Mucosa of stomach (tissue), 1 donor: ENCODE results near the gene HK1.

Experiments
- H3K27me3 ChIP-seq: one replicate; pipeline ENCODE4 v1.7.0; 2013; ENCODE audit warnings: mild to moderate bottlenecking, low read length; ENCODE audit not compliant: control insufficient read depth, insufficient read depth
- H3K36me3 ChIP-seq: one replicate; pipeline ENCODE4 v1.7.0; 2013; ENCODE audit warnings: low read length; ENCODE audit not compliant: control insufficient read depth, insufficient read depth
- H3K4me1 ChIP-seq: one replicate; pipeline ENCODE4 v1.7.0; 2013; ENCODE audit warnings: mild to moderate bottlenecking, low read length; ENCODE audit not compliant: control insufficient read depth, insufficient read depth
- H3K4me3 ChIP-seq: one replicate; pipeline ENCODE4 v1.7.0; 2013; ENCODE audit warnings: low read length
- H3K9ac ChIP-seq: one replicate; pipeline ENCODE4 v1.7.0; 2013; ENCODE audit warnings: mild to moderate bottlenecking, low read length, moderate library complexity
- H3K9me3 ChIP-seq: one replicate; pipeline ENCODE4 v1.7.0; 2013; ENCODE audit warnings: mild to moderate bottlenecking, low read length, moderate library complexity; ENCODE audit not compliant: control insufficient read depth
- donor health status: Pancreatic carcinoma.

HK1 gene

DNA sequence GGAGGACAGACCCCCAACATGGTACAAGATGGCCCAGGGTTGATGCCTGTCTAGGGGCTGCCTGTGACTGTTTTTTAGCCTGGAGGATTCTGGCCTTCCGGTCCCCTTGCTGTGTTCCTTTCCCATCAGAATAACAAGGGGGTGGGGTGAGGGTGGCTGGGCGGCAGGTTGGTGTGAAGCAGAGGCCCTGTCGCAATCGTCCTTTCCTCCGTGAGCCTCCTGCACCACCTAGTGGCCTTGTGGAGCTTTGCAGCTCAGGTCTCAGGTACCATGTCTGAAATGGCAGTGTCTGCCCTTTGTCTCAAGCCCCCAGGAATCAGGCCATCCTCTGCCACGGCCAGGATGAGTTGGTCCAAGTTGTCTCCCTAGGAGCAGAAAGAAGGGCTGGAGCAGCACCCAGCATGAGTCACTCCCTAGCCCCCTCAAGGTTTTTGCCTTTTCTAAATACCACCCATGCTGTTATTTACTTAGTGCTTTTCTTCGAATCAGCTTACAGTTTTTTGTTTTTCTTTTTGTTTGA lies 114.2 kb downstream of the HK1 start:
- no peaks in the 10 kb centered on the region for H3K36me3 ChIP-seq
- no peaks in the 10 kb centered on the region for H3K27me3 ChIP-seq
- H3K4me1 ChIP-seq: peaks cover 23% of the 10 kb centered on the region
- no peak overlapping the region for H3K4me3 ChIP-seq
- no peaks in the 10 kb centered on the region for H3K9me3 ChIP-seq
- no peak overlapping the region for H3K9ac ChIP-seq

DNA sequence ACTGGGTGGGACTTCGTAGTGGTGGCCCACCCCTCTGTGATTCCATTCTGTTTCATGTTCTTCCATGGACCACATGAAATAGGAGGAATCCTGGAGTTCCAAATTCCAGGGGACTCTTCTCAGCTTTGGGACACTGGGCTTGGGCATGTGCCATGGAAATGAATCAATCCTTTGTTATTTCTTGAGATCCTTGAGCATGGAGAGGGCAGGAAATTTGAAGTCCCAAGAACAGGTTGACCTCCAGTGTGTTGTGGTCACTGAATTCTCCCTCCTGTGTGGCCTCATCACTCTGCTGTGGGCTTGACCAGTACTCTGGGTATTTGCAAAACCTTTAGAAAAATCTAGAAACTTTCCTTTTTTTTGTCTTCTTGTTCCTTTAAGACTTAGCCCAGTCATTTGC lies 115.7 kb downstream of the HK1 start:
- Histone ChIP-seq H3K4me3 (no peak overlapping the region), H3K27me3 (no peaks in the 10 kb centered on the region), H3K9me3 (no peaks in the 10 kb centered on the region), H3K9ac (no peak overlapping the region), H3K4me1 (peaks cover 23% of the 10 kb centered on the region), H3K36me3 (no peaks in the 10 kb centered on the region)

GRCh38 chr10:69397972-69398371 lies 119.7 kb downstream of the HK1 start:
- H3K4me3 ChIP-seq: no peak overlapping the region
- H3K9me3 ChIP-seq: no peaks in the 10 kb centered on the region
- H3K4me1 ChIP-seq: no peaks in the 10 kb centered on the region
- no peaks in the 10 kb centered on the region for H3K27me3 ChIP-seq
- H3K9ac ChIP-seq: no peak overlapping the region
- peaks cover 11% of the 10 kb centered on the region for H3K36me3 ChIP-seq

DNA sequence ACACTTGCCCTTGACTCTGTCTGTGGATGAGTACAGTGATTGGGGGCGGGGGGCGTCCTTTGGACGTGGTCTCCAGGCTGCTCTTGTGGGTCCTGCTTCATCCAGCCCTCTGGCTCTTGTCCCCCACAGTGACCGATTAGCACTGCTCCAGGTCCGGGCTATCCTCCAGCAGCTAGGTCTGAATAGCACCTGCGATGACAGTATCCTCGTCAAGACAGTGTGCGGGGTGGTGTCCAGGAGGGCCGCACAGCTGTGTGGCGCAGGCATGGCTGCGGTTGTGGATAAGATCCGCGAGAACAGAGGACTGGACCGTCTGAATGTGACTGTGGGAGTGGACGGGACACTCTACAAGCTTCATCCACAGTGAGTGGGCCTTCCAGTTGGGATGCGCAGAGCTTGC lies 120.2 kb downstream of the HK1 start:
- H3K27me3 ChIP-seq: no peaks in the 10 kb centered on the region
- H3K9ac ChIP-seq: no peak overlapping the region
- H3K4me3 ChIP-seq: no peak overlapping the region
- peaks cover 11% of the 10 kb centered on the region for H3K36me3 ChIP-seq
- no peaks in the 10 kb centered on the region for H3K4me1 ChIP-seq
- H3K9me3 ChIP-seq: no peaks in the 10 kb centered on the region

DNA sequence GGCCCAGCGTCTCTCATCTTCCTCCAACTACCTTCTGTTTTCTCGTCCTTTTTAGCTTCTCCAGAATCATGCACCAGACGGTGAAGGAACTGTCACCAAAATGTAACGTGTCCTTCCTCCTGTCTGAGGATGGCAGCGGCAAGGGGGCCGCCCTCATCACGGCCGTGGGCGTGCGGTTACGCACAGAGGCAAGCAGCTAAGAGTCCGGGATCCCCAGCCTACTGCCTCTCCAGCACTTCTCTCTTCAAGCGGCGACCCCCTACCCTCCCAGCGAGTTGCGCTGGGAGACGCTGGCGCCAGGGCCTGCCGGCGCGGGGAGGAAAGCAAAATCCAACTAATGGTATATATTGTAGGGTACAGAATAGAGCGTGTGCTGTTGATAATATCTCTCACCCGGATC lies 122.6 kb downstream of the HK1 start:
- no peaks in the 10 kb centered on the region for H3K27me3 ChIP-seq
- no peak overlapping the region for H3K4me3 ChIP-seq
- peaks cover 11% of the 10 kb centered on the region for H3K36me3 ChIP-seq
- no peak overlapping the region for H3K9ac ChIP-seq
- no peaks in the 10 kb centered on the region for H3K9me3 ChIP-seq
- no peaks in the 10 kb centered on the region for H3K4me1 ChIP-seq

GRCh38 chr10:69401416-69401815 lies 123.1 kb downstream of the HK1 start:
- H3K9me3 ChIP-seq: no peaks in the 10 kb centered on the region
- peaks cover 11% of the 10 kb centered on the region for H3K36me3 ChIP-seq
- peaks cover 4% of the 10 kb centered on the region for H3K4me1 ChIP-seq

DNA sequence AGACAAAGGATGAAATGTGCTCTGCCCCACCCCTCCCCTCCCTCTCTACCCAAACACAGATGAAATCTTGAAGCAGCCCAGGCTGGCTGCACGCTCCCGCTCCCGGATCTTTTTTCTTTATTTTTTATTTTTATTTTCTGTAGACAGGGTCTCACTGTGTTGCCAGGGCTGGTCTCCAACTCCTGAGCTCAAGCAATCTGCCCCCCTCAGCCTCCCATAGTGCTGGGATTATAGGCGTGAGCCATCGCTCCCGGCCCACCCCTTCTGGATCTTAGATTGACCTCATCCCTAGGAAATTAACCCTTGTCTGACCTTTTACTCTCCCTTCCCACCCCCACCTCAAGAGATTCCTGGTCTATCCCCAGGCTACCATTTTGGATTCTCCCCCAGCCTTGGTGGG lies 124.1 kb downstream of the HK1 start:
- no peaks in the 10 kb centered on the region for H3K9me3 ChIP-seq
- no peak overlapping the region for H3K4me3 ChIP-seq
- H3K27me3 ChIP-seq: no peaks in the 10 kb centered on the region
- H3K36me3 ChIP-seq: peaks cover 11% of the 10 kb centered on the region
- no peak overlapping the region for H3K9ac ChIP-seq
- H3K4me1 ChIP-seq: peaks cover 14% of the 10 kb centered on the region

More at GRCh38 chr10:69401416-69401815, 123.1 kb downstream of the HK1 start:
- H3K4me3 ChIP-seq: no peak overlapping the region
- H3K9ac ChIP-seq: no peak overlapping the region
- no peaks in the 10 kb centered on the region for H3K27me3 ChIP-seq

DNA sequence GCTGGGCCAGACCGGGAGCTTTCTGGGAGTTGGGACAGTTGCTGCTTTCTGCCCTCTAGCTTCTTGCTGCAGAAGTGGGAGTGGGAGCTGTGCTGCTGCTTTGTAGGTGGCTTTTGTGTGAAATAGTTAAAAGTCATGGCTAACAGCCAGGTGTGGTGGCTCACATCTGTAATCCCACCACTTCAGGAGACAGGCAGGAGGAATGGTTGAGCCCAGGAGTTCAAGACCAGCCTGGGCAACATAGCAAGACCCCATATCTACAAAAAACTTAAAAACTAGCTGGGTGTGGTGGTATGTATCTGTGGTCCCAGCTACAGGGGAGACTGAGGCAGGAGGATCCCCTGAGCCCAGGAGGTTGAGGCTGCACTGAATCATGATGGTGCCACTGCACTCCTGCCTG lies 124.8 kb downstream of the HK1 start:
- no peaks in the 10 kb centered on the region for H3K27me3 ChIP-seq

GRCh38 chr10:69403519-69403918 lies 125.2 kb downstream of the HK1 start:
- Histone ChIP-seq H3K9me3 (no peaks in the 10 kb centered on the region), H3K4me1 (peaks cover 21% of the 10 kb centered on the region), H3K36me3 (peaks cover 11% of the 10 kb centered on the region), H3K27me3 (no peaks in the 10 kb centered on the region), H3K9ac (no peak overlapping the region), H3K4me3 (no peak overlapping the region)

More for the DNA sequence above, 124.8 kb downstream of the HK1 start:
- Histone ChIP-seq H3K9me3 (no peaks in the 10 kb centered on the region), H3K4me3 (no peak overlapping the region), H3K9ac (no peak overlapping the region), H3K36me3 (peaks cover 11% of the 10 kb centered on the region), H3K4me1 (peaks cover 18% of the 10 kb centered on the region)

DNA sequence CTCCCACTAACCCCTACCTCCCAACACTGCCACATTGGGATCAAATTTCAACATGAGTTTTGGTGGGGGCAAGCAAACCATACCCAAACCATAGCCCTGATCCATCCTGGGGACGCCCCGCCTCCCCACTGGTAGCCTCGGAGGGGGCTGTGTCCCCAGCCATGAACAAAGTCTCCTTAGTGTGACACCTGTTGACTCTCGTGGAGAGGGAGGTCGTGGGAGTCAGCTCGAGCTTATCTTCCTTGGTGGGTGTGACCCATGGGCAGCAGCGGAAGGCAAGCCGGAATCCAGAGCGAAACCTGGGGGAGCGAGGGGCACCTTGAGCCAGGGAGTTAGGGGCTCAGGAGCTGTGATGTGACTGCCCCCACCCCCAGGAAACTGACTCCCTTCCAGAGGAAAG lies 126.5 kb downstream of the HK1 start:
- H3K4me3 ChIP-seq: no peak overlapping the region
- no peaks in the 10 kb centered on the region for H3K9me3 ChIP-seq
- peaks cover 11% of the 10 kb centered on the region for H3K36me3 ChIP-seq
- peaks cover 27% of the 10 kb centered on the region for H3K4me1 ChIP-seq
- H3K9ac ChIP-seq: no peak overlapping the region
- H3K27me3 ChIP-seq: no peaks in the 10 kb centered on the region

DNA sequence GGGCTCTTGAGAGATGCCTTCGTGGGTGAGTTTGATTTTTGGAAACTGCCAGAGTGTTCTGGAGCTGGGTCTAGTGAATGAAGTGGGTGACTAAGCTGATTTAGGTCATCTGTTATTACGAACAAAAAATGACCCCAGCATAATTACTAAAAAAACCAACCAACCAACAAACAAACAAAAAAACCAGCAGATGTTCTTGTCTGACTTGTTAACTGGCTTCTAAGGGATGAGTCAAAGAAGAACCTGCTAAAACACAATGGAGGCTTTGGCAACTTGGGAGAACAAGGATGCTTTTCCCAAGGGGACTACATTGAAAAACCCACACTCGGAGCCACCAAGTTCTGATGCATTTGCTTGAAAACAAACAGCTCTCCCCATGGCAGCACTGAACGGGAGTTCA lies 126.9 kb downstream of the HK1 start:
- Histone ChIP-seq H3K36me3 (peaks cover 11% of the 10 kb centered on the region), H3K4me1 (peaks cover 27% of the 10 kb centered on the region)

DNA sequence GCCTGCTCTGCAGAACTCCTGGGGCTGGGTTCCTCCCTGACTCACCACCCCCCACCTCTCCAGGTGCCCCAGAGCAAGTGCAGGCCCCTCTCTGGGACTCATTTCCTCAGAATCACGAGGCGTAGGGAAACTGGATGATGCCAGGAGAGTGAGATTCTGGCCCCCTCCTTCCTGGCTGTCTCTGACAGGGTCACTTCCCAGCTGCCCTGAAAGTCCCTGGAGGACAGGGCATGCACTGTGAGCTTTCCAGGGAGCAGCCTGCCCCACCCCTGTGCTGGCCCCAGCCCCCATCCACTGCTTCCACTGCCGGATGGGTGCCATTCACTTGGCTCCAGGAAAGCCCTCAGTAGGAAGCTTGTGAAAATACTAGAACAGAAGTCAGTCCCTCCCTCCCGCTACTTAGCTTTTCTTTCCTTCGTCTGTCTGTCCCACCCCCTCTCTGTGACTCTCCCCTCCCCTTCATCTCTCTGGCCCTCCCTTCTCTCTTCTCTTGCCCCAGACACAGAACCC lies 128.1 kb downstream of the HK1 start:
- Histone ChIP-seq H3K9ac (no peak overlapping the region), H3K9me3 (no peaks in the 10 kb centered on the region), H3K27me3 (no peaks in the 10 kb centered on the region), H3K4me1 (peaks cover 27% of the 10 kb centered on the region), H3K36me3 (peaks cover 8% of the 10 kb centered on the region), H3K4me3 (no peak overlapping the region)

More for the DNA sequence above, 126.9 kb downstream of the HK1 start:
- Histone ChIP-seq H3K9ac (no peak overlapping the region), H3K9me3 (no peaks in the 10 kb centered on the region), H3K4me3 (no peak overlapping the region), H3K27me3 (no peaks in the 10 kb centered on the region)
